Left colon (tissue), 2 donors: ENCODE results near the gene HS3ST5. TPM values are rescaled to one million over a fixed set of nuclear protein-coding genes. Genes with fewer than 3 reads are reported as not detected.
"Not testable (repeated sequence)": the region's sequence is repeated elsewhere in the genome, so short reads cannot be mapped to it uniquely, and the experiment has no call there.

Experiments
- ATAC-seq: fragments of 200-7000 bp; cut with Tn5 transposase; one replicate; pipeline ENCODE4 v1.9.1; 2020; ENCODE audit warnings: mild to moderate bottlenecking, moderate library complexity
- DNase-seq, 2 donors: peaks; one replicate each; pipeline ENCODE4 v3.0.0-alpha.2; 2020
- intact Hi-C, 2 donors: fragments of 100-400 bp; cut with DNase I in 1 of 2; cut with micrococcal nuclease in 1 of 2; formaldehyde crosslinking; loops; one replicate each; pipeline versions ENCODE4 v1.11.2 to v1.14.0; 2022; cut with DNase I, micrococcal nuclease
- total RNA-seq, 2 donors: library from RNA; stranded (reverse); fragmentation: NEBNext Ultra II Directional; extraction: Animal tissue kit (Norgen Biotek cat#: 25700); gene quantifications; one replicate each; pipeline ENCODE4 v1.2.1, GENCODE V29; 2021
- donor health status: DM: no; HTN: no; CAD: no.
- donor health status: DM: yes; HTN: yes; CAD: no.

HS3ST5 gene
- total RNA-seq, 2 donors from 2014 or later: 0.20 TPM; not detected in 1

DNA sequence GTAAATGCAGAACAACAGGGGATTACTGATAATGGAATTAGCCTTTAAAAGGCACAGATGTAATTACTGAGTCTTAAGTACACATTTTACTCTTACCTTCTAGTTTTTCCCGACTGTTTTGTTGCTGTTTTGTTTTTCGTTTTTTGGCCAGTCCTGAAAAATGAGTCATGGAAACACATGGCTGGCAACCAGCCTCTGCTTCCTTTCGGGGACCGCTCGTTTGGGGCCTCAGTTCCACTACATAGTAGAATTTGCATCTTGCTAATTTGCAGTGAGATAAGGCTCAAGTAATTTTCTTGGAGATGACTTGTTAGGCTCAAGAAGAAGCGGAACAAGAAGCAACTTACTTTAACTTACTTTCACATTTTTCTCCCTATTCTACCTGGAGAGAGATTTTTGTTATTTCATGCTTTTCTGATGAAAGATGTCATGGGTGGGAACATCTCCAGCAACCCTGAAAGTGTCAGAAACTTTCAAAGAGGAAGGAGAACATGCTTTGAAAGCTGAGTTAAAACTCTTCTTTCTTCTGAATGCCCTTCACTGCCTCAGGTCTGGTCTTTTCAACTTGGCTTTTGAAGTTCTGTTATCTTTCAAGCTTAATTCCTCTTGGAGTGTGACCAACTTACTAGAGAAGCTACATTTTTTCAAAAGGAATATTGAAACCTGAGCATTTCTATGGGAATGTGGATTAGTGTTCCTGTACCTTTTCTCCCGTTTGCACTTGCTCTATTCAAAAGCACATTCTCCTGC, 300.4 kb downstream of the HS3ST5 start:
- no peak for DNase-seq
- intact Hi-C loops: no loop called here
- no peak for ATAC-seq

DNA sequence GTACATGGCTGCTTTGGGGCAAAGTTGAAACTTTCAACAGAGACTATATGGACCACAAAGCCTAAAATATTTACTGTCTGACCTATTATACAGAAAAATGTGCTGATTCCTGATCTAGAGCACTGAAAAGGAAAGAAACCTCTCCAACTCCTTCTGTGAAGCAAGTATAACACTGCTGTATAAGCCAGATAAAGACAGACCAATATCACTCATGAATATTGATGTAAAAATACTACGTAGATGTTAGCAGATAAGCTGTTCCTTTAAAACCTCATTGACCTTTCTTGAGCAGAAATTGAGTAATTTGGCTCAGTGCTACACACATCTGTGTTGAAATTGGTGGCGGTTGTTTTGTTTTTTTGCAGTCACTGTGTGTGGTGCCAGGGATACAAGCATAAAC, 302.0 kb downstream of the HS3ST5 start:
- ATAC-seq: no peak
- DNase-seq: no peak
- intact Hi-C loops: no loop called here

DNA sequence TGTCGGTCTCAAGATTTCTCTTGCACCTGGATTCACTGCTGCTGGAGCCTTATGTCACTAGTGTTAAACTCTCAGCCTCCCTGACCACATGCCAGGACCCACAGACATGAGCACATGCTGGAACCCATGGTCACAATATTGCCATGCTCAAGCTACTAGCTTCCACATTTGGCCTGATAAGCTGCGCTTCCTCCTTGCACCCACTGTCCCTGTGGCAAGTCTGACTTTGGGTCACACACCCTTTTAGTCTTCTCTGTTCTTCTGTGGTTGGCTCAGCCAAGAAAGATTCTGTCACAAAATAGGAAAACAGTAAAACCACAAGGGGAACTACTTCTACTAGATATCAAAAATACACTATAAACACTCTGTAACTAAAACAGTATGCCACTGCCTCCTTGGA, 303.0 kb downstream of the HS3ST5 start:
- intact Hi-C loops: no loop called here
- no peak for ATAC-seq

DNA sequence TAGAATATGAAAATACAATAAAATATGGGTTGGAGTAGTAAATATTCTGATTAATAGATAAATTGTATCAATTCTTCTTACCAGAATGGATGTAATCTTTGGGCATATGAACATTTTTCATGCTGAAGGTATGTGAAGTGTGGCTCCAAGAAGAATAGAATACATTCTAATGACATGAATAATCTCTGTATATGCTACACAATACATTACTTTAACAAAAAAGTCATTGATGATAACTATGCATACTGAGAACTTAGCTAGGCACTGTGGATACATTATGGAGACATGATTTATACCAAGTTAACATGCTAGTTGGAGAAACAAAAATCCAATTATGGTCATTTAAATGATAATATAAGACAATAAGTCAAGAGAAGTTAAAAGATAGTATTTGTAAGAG, 309.2 kb downstream of the HS3ST5 start:
- ATAC-seq (no peak), DNase-seq (no peak)
- intact Hi-C loops: no loop called here

More for the DNA sequence above, 303.0 kb downstream of the HS3ST5 start:
- no peak for DNase-seq

DNA sequence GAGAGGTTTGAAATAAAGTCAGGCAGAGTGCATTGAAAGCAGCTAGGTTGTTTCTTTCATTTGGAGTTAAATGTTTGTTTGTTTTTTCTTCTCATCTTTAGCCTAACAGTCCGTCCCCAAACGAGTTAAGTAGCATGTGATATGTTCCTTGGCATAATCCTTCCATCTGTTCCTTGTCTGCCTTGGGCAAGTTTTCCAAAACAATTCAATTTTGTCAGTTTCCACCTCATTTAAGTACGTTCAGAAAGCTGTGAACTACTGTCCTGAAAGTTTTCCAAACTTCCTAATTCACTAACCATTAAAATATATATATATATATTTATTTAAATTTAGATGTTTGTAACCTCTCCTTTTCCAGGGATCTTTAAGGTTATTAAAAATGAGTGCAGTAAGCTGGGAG, 310.1 kb downstream of the HS3ST5 start:
- intact Hi-C loops: no loop called here
- ATAC-seq: no peak
- no peak for DNase-seq

DNA sequence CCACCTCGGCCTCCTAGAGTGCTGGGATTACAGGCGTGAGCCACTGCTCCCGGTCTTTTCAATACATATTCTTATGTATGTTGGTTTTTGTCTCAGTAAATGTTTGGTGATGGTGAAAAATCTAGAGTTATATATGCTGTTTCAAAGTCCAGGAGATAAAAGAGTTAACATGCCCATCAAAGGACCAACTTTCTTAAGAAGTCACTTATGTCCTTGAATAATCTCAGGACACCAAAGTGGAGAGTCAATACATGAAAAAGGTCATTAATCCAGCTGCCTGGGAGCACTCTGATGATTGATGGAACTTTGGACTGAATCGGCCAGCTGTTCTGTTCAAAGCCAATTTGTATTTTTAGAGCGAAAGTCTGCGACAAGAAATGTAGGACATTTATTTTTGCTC, 312.1 kb downstream of the HS3ST5 start:
- no peak for DNase-seq
- intact Hi-C loops: no loop called here
- no peak for ATAC-seq

DNA sequence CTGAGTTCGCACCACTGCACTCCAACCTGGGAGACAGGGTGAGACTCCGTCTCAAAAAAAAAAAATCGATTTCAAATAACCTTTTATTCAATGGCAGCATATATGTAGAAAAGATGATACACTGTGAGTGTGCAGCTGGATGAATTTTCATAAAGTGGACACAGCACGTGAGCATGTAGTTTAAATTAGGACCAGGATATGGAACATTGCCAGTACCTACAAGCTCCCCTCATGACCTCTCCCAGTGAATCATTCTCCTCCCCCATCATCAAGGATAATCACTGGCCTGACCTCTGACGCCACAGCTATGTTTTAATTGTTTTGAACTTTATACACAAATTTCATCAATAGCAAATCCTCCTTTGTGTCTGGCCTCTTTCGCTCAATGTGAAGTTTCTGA, 318.1 kb downstream of the HS3ST5 start:
- no peak for DNase-seq
- no peak for ATAC-seq
- intact Hi-C loops: no loop called here

DNA sequence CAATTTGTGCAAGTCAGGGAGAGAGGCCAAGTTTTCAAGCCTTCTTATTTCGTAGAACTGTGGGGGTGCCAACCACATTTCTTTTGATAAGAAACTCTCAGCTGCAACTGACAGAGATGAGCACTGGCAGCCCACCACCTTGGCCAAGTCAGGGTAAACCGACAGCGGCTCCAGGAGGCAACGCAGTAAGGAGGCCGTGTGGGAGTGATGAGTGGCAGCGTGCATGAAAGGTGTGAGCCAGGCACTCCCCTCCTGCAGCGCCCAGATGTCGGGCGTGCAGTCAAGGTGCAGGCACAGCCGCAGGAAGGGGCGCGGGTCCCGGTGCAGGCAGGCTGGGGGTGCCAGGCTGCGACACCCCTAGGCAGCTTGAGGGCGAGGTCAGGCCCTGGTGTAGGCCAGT, 322.6 kb downstream of the HS3ST5 start:
- ATAC-seq: no peak

DNA sequence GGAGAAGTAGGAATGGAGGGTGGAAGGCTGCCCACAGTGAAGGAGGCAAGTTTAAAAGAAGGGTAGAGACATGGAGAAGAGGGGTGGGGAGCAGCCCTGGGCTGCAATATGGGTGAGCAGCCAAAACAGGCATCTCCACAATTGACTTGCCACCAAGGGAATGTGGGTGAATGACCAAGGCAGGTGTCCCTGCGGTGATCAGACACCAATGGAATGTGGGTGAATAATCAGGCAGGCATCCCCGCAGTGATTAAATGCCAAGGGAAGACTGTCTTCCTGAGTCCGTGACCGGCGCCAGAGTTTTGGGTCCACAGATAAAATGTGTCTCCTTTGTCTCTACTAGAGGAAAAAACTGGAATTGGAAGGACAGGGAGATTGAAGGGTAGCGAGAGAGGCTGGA, 325.7 kb downstream of the HS3ST5 start:
- intact Hi-C loops, ATAC-seq: not testable (repeated sequence)

More for the DNA sequence above, 322.6 kb downstream of the HS3ST5 start:
- intact Hi-C loops: no loop called here
- no peak for DNase-seq

DNA sequence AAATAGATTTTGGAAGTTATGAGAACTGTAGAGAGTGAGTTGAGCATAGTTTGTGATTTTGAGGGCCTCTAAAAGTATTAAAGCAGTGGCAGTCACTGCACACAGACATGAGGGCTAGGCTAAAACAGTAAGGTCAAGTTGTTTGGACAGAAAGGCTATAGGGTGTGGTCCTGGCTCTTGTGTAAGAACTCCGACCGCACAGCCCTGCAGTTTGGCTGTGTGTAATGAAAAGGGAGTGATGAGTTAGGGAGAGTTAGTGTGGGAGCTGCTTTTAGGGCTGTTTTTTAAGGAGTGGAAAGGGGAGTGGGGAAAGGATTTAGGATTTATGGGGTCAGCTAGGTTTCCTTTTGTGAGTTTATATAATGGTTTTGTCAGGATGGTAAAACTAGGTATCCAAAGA, 328.7 kb downstream of the HS3ST5 start:
- intact Hi-C loops, ATAC-seq, DNase-seq: not testable (repeated sequence)

More for the DNA sequence above, 325.7 kb downstream of the HS3ST5 start:
- not testable (repeated sequence) for DNase-seq

DNA sequence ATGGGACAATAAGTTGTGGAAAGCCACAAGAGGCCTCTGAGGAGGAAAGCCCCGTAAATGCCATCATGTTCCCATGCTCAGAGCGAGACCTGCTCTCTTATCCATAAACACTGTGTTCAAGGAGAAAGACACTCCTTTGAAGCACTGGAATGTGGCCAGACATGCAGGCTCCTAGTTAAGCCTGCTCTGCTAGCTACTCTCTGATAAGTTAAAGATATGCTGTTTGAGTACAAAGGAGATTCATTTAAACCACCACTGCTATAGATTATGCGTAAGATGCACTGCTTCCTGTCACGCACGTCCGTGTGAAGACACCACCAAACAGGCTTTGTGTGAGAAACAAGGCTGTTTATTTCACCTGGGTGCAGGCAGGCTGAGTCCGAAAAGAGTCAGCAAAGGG, 331.3 kb downstream of the HS3ST5 start:
- DNase-seq, ATAC-seq, intact Hi-C loops: not testable (repeated sequence)

DNA sequence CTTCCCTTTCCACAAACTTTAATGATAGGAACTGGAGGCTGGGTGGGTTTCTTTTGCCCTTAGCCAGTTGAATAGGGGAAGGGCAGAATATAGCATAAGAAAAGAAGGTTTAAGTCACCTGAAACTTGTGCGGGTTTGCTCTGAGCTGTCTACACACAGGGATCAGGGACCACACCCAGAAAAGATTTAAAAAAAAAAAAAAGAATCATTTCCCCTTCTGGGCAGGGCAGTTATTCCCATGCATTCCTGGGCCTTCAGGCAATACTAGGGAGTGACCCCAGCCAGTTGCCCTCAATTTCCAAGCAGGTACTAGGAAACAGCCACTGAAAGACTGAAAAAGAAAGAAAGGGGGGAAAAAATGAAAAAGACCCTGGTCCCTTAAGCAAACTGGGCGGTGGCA, 332.3 kb downstream of the HS3ST5 start:
- DNase-seq (no peak), ATAC-seq (no peak)
- intact Hi-C loops: no loop called here

DNA sequence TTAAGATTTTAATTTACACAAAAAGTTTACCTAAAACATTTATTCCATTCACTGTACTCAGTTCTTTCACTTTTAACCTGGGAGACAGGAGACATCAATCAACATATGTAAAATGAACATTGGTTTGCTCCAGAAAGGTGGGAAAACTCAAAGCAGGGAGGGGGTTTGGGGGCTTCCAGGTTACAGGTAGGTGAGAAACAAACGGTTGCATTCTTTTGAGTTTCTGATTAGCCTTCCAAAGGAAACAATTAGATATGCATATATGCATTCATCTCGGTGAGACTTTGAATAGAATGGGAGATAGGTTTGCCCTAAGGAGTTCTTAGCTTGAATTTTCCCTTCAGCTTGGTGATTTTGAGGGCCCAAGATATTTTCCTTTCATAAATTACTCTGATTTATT, 333.6 kb downstream of the HS3ST5 start:
- ATAC-seq (no peak), DNase-seq (no peak)
- intact Hi-C loops: no loop called here

DNA sequence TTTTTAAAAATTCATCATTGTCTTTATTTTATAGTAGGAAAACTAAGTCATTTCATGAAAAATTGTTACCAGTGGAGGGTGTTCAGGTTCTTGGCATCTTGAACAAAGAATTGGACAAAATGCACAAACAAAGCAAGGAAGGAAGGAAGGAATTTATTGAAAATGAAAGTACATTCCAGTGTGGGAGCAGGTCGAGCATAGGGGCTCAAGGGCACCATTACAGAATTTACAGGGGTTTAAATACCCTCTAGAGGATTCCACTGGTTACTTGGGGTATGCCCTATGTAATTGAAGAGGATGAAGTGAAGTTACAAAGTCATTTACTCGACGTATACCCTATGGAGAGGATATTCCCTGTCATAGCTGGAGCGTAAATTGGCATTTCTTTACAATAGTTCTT, 334.5 kb downstream of the HS3ST5 start:
- intact Hi-C loops: no loop called here
- ATAC-seq (no peak), DNase-seq (no peak)

DNA sequence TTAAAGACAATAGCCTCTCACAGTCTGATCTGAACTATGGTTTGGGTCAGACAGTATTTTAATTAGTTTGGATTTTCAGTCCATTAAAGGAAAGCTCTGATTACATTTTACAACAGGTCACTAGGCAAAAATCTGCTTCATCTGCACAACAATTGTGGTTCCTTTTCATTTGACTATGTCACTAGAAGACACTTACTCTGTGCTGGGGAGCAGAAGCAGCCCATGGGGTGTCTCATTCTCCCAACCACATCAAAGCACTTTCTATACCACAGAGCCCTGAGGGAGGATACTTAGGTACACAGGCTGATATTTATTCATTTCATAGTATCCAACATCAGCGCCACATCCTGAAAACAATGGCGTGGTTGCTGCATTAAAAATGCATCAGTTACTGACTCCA, 335.3 kb downstream of the HS3ST5 start:
- intact Hi-C loops: no loop called here
- ATAC-seq (no peak), DNase-seq (no peak)
